ENCODE results near the gene TREH. TPM values are rescaled to one million over a fixed set of nuclear protein-coding genes. Genes with fewer than 3 reads are reported as not detected.
"Not testable (repeated sequence)": the region's sequence is repeated elsewhere in the genome, so short reads cannot be mapped to it uniquely, and the experiment has no call there.

The TREH gene
- polyA plus RNA-seq, 1 donor from 2014 or later = 0.12 TPM

GRCh38 chr11:118612378-118612777 is 67.1 kb downstream of the TREH start:
- H3K4me3 ChIP-seq (ENCODE audit: low read length) = no peak overlapping the region
- H3F3A ChIP-seq (ENCODE audit: insufficient read depth, low read length, poor library complexity, severe bottlenecking) = no peaks in the 10 kb centered on the region
- no peaks in the 10 kb centered on the region for H3K36me3 ChIP-seq (ENCODE audit: insufficient read depth, low read length)
- H4K20me1 ChIP-seq (ENCODE audit: insufficient read depth) = no peaks in the 10 kb centered on the region
- H3K9me3 ChIP-seq (ENCODE audit: low read length) = no peaks in the 10 kb centered on the region
- H2AFZ ChIP-seq (ENCODE audit: low read depth, low read length) = no peak overlapping the region
- H3K27ac ChIP-seq (ENCODE audit: low read length) = no peak overlapping the region
- no peaks in the 10 kb centered on the region for H3K9me2 ChIP-seq (ENCODE audit: insufficient read depth, low read length)
- TF ChIP-seq CTCF (IDR thresholded peaks at IDR 0.05; ENCODE audit: poor library complexity, severe bottlenecking) (no peak), REST (IDR thresholded peaks at IDR 0.05; ENCODE audit: borderline replicate concordance) (no peak), POLR2AphosphoS5 (IDR thresholded peaks at IDR 0.05) (no peak), RAD21 (conservative IDR thresholded peaks at IDR 0.05) (no peak), MXI1 (conservative IDR thresholded peaks at IDR 0.05; ENCODE audit: poor library complexity, severe bottlenecking) (no peak), EP300 (conservative IDR thresholded peaks at IDR 0.05; ENCODE audit: poor library complexity, severe bottlenecking) (no peak), EZH2 (IDR thresholded peaks at IDR 0.05; ENCODE audit: borderline replicate concordance, insufficient read depth, low read length, poor library complexity, severe bottlenecking) (no peak), TAF1 (IDR thresholded peaks at IDR 0.05; ENCODE audit: low read depth) (no peak), SMC3 (conservative IDR thresholded peaks at IDR 0.05; ENCODE audit: poor library complexity) (no peak)
- H3K27me3 ChIP-seq (ENCODE audit: insufficient read depth, low read depth, low read length) = peaks cover 48% of the 10 kb centered on the region
- H3K4me2 ChIP-seq (ENCODE audit: low read length) = no peak overlapping the region
- no peak overlapping the region for H3K9ac ChIP-seq (ENCODE audit: low read length)
- H3K79me2 ChIP-seq (replicated peaks; ENCODE audit: insufficient read depth, low read length) = no peaks in the 10 kb centered on the region

- not testable (repeated sequence) for H3K9me3 ChIP-seq (ENCODE audit: low read length); H3F3A ChIP-seq (ENCODE audit: insufficient read depth, low read length, poor library complexity, severe bottlenecking); H3K9ac ChIP-seq (ENCODE audit: low read length); H2AFZ ChIP-seq (ENCODE audit: low read depth, low read length); H3K4me2 ChIP-seq (ENCODE audit: low read length); H4K20me1 ChIP-seq (ENCODE audit: insufficient read depth); H3K79me2 ChIP-seq (replicated peaks; ENCODE audit: insufficient read depth, low read length); H3K36me3 ChIP-seq (ENCODE audit: insufficient read depth, low read length); H3K9me2 ChIP-seq (ENCODE audit: insufficient read depth, low read length); H3K27ac ChIP-seq (ENCODE audit: low read length); H3K4me3 ChIP-seq (ENCODE audit: low read length)
- peaks cover 48% of the 10 kb centered on the region for H3K27me3 ChIP-seq (ENCODE audit: insufficient read depth, low read depth, low read length)
Measured at GRCh38 chr11:118611433-118611795, 68.0 kb downstream of the TREH start.

- no peak overlapping the region for H3K4me3 ChIP-seq (ENCODE audit: low read length)
- no peak overlapping the region for H3K9ac ChIP-seq (ENCODE audit: low read length)
- H4K20me1 ChIP-seq (ENCODE audit: insufficient read depth) = no peaks in the 10 kb centered on the region
- H2AFZ ChIP-seq (ENCODE audit: low read depth, low read length) = no peak overlapping the region
- H3K9me2 ChIP-seq (ENCODE audit: insufficient read depth, low read length) = no peaks in the 10 kb centered on the region
- H3K27me3 ChIP-seq (ENCODE audit: insufficient read depth, low read depth, low read length) = peaks cover 48% of the 10 kb centered on the region
- H3K4me2 ChIP-seq (ENCODE audit: low read length) = no peak overlapping the region
- no peak overlapping the region for H3K27ac ChIP-seq (ENCODE audit: low read length)
- H3F3A ChIP-seq (ENCODE audit: insufficient read depth, low read length, poor library complexity, severe bottlenecking) = no peaks in the 10 kb centered on the region
- H3K9me3 ChIP-seq (ENCODE audit: low read length) = no peaks in the 10 kb centered on the region
- no peaks in the 10 kb centered on the region for H3K79me2 ChIP-seq (replicated peaks; ENCODE audit: insufficient read depth, low read length)
- H3K36me3 ChIP-seq (ENCODE audit: insufficient read depth, low read length) = no peaks in the 10 kb centered on the region
- TF ChIP-seq POLR2AphosphoS5 (IDR thresholded peaks at IDR 0.05) (no peak), CTCF (IDR thresholded peaks at IDR 0.05; ENCODE audit: poor library complexity, severe bottlenecking) (no peak), REST (IDR thresholded peaks at IDR 0.05; ENCODE audit: borderline replicate concordance) (no peak), MXI1 (conservative IDR thresholded peaks at IDR 0.05; ENCODE audit: poor library complexity, severe bottlenecking) (no peak), RAD21 (conservative IDR thresholded peaks at IDR 0.05) (no peak), TAF1 (IDR thresholded peaks at IDR 0.05; ENCODE audit: low read depth) (no peak), EZH2 (IDR thresholded peaks at IDR 0.05; ENCODE audit: borderline replicate concordance, insufficient read depth, low read length, poor library complexity, severe bottlenecking) (no peak), SMC3 (conservative IDR thresholded peaks at IDR 0.05; ENCODE audit: poor library complexity) (no peak), EP300 (conservative IDR thresholded peaks at IDR 0.05; ENCODE audit: poor library complexity, severe bottlenecking) (no peak)
Measured at GRCh38 chr11:118610773-118611432, 68.5 kb downstream of the TREH start.
